Measurements from ENCODE around the gene FHL2.

Gene FHL2

DNA sequence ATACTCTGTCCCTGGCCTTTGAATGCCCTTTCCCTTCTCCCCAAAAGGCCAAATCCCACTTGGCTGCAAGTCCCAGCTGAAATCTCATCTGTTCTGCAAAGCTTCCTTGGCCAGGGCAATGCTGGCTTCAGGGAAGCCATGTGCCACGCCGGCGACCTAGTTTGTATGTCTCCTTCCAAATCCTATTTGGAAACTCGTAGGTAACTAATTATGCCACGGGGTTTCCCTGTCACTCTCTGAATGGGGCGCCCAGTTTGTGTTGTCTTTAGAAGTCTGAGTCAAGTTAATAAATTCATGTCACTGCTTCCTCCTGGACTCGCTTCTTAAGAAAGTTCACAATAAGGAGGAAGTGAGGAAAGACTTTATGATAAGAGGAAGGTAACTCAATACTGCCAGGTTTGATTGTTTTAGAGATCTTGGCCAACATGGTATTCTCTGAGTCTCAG, 19.1 kb downstream of the FHL2 start:
- no peak for DNase-seq

DNA sequence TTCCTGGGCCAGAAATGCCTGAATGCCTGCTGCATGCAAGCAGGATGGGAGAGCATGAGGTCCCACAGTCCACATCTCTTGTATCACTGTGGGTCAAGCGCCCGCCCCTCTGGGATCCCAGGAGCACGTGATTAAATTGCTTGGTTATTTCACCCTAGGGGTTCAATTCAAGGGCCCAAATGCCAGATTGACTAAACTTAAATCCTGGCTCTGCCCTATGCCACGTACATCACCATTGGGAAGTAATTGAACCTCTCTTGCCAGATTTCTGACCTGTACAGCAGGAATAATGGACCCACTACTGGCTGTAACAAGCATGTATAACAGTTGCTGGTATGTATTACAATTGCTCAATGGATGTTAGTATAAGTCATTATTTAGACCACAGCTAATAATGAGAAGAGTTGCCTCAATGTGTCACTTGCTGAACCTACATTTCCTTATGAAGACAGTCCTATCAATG, 19.9 kb downstream of the FHL2 start:
- no peak for DNase-seq

DNA sequence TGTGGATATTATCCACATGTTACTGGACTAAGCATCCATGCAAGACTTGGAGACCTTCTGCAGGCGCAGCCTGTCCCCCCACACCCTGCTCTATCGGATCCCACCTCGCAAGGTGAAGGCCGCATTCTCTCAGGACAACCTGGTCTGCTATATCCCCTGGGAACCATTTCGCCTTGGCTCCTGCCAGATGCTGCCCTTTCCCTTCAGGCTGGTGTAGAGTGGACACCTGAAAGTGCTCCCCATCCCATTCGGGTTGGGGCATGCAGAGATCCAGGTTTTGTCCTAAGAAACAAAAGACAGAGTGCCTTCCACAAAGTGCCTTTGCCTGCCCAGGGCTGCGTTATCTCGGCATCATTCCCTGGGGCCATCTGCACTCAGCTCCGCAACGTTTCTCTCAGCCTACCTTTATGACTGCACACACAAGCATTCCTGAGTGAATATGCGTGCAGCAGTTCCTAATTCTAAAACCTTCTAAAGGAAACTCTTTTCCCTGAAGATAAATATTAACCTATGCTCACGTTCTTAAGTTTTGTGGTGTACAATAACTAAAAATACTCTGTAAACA, 20.5 kb downstream of the FHL2 start:
- no peak for DNase-seq

DNA sequence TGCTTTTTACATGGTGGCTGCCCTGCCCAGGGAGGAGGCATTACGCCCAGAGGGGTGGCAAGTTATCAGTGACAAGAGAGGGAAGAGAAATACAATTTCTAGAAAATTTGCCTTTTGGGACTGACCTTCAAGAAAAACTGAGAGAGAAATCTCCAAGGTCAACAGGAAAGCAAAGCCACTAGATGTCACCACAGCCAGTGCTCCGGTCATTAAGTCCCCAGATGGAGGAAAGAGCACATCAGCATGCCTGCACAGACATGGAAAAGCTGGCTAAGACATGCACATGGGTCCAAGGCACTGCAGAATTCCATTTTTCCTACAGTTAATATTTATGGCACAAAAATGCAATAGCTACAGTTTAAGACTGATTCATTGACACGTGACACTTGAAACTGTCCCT, 21.0 kb downstream of the FHL2 start:
- DNase-seq = no peak

DNA sequence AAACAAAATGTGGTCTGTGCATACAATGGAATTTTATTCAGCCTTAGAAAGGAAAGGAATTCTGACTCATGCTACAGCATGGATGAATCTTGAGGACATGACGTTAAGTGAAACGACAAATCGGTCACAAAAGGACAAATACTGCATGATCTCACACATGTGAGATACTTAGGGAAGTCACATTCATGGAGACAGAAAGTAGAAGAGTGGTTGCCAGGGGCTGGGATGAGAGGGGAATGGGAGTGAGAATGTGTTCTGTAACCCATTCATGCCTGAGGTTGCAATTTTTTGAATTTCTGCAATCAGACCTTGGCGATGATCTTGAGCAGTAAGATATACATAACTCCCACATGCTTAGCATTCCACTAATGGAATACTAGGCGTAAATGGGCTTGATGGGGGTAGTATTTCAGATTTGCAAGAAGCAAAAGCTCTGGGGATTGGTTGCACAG, 22.0 kb downstream of the FHL2 start:
- DNase-seq = no peak

DNA sequence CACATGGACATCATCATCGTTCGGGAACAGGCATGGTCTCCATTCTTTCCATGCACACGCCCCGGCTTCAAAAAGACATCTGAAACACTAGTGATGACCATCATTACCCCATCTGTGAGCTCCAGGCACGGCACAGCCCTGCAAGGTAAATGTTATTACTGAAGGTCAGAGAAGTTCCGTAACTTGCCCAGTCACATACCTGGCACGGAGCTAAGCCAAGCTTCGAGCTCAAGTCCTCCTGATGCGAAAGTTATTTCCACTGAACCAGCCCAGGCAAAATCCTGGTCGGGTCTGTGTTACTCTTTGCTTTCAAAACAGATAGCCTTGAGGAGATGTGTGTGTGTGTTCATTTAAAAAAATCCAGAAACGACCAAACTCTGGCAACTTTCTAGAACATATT, 22.8 kb downstream of the FHL2 start:
- DNase-seq = no peak

DNA sequence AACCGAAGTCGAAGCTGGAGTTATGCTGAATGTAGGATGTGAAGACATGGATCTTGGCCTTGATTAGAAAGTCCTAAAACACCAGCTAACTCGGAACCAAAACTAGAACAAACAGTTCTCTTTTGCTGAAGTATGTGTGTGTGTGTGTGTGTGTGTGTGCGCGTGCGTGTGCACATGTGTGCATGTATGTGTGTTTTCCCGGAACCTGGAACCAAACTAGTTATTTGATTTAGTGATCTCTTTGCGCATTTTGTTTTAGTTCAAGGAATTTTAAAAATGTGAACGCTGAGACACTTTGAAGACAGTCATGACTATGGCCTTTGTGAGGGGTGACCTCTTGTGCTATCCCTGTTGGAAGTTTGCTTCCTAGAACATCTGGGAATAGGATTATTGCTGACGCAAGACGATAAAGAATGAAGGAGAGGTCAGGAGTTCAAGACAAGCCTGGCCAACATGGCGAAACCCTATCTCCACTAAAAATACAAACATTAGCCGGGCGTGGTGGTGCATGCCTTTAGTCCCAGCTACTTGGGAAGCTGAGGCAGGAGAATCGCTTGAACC, 23.8 kb downstream of the FHL2 start:
- DNase-seq = no peak

DNA sequence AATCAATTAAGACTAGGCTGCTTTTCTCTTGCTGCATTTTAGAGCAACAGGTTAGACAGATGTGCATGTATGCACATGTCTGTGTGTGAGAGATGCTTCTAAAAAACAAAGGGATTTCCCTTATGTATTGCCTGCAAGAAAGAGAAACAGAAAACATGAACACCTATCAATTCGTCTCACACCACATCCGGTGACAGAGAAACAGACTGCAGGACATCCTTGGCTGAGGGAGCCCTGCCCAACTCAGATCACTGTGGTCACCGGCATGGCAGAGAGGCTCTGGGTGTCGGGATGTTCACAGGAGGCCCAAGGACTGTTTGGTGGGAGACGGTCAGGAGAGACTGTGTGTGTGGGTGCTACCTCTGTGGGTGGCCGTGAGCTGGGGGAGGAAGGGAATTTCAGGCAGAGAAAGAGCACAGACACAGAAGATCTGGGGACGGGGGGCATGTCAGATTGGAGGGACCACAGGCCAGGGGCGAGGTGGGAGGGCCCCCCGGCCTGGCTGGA, 24.9 kb downstream of the FHL2 start:
- DNase-seq = no peak

DNA sequence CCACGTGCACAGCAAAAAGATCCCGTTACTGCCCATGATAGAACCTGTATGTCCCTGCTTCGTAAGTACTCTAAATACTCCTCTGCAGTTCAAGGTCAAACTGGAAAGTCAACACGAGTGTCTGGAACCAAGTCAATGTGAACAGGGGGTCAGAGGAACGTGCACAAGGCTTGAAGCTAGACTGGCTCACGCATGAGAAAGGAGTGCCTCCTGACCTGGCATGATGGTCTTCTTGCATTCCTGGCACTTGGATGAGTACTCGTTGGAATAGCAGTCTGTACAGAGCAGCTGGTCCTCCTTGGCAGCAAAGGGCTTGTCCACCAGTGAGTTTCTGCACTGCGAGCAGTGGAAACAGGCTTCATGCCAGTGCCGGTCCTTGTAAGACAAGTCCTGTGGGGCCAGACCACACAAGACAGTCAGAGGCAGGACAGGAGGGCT, 25.5 kb downstream of the FHL2 start:
- peak in 15 of 51 donors; percentile 2 to 53 (median 21) for DNase-seq

DNA sequence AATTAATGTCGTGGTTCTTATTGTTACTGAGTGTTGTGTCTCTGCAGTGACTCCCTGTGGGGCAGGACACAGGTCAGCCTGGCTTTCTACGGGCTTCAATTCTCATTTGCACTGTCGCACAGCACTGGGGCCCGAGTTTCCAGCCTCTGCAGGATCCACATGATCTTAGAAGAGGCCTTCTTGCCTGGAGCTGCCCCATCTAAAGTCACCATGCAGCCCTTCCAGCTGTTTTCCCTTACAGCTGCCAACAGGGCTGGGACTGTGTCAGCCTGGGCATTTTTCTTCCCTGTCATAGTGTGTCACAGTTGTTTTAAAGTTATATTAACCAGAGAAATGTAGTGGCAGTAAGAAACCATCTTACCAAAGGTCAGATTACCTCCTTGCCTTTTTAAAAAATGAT, 27.0 kb downstream of the FHL2 start:
- no peak for DNase-seq

DNA sequence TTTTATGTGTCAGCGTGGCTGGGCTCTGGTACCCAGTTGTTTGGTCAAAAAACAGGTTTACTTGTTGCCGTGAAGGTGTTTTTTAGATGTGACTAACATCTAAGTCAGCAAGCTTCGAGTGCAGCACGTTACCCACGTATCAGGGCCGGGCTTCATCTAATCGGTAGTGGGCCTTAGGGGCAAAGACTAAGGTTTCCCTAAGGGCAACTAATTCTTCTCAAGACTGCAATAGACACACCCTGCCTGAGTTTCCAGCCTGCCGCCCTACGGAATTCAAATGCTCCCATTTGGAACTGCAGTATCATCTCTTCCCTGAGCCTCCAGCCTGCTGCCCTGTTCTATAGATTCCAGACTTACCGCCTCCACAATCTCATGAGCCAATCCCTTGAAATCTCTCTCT, 27.7 kb downstream of the FHL2 start:
- no peak for DNase-seq

DNA sequence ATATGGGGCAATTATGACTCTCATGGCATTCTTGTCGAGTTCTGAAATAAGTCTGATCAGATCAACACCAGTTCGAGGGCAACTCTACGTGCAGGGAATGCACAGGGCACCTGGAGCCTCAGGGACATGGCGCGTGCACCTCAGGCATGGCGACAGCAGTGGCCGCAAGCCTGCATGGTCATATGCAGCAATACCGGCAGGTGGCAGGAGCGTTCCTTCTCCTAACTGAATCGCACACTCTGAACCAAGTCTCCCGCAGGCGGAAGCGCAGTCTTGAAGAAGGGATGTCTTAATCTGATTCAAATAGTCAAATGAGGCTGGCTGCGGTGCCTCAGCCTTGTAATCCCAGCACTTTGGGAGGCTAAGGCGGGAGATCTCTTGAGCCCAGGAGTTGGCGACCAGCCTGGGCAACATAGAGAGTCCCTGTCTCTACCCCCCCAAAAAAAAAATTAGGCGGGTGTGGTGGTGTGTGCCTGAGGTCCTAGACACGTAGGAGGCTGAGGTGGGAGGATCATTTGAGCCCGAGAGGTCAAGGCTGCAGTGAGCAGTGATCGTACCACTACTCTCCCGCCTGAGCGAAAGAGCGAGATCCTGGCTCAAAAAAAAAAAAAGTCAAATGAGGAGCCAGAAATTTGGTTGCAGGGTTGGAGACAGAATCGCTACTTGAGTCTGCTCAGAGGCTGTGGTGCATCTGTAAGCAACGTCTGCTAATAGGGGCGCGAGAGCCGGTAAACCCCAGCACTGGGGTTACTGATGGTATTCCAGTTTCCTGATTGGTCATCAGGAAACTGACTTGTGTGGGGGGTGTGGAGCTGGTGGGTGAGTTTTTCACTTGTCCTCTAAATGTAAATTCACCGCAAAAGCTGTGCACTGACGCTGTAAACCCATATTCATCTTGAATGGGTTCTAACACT, 28.8 kb downstream of the FHL2 start:
- DNase-seq = peak in 48 of 51 donors; percentile 10 to 85 (median 58)

DNA sequence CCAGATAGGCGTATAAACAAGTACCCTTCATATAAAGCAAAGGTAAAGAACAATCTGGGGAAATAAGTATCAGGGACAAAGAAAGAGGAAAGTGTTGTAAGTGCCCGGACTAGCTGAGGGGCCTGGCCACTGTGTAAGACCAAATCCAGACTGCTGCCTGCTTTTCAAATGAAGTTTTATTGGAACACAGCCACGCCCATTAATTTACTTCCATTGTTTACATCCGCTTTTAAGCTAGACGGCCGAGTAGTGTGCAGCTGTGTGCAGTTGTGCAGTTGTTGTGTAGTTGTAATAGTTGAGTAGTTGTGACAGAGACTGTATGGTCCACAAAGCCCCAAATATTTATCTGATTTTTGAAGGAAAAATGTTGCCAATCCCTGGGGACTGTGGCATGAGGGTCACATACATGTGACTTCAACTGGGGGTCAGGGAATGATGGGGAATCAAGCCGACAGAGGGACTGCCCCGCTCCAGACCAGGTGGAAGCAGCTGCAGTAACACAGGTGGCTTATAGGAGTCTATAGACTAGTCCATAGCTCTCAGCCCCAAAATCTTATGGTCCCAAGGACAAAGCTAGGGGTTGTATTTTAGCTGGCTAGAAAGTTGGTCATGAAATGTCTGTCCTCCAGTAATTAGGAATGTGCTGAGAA, 30.0 kb downstream of the FHL2 start:
- DNase-seq = no peak

DNA sequence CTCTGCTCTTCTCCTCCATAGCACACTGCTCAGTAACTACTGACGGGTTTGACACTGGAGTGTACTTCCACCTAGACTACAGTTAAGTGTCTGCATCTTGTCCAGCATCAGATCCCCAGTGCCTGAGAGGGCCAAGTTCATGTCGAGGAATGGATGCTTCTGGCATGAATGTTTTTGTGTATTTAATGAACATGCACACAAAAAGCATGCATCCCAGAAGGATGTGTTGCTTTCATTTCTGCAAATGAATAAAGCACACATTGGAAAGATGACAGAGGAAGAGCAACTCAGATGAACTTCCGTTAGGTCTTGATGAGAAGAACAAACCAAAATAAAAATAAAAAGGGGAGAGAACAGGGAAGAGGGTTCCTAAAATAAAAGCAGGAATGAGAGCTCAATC, 33.6 kb downstream of the FHL2 start:
- DNase-seq = no peak

DNA sequence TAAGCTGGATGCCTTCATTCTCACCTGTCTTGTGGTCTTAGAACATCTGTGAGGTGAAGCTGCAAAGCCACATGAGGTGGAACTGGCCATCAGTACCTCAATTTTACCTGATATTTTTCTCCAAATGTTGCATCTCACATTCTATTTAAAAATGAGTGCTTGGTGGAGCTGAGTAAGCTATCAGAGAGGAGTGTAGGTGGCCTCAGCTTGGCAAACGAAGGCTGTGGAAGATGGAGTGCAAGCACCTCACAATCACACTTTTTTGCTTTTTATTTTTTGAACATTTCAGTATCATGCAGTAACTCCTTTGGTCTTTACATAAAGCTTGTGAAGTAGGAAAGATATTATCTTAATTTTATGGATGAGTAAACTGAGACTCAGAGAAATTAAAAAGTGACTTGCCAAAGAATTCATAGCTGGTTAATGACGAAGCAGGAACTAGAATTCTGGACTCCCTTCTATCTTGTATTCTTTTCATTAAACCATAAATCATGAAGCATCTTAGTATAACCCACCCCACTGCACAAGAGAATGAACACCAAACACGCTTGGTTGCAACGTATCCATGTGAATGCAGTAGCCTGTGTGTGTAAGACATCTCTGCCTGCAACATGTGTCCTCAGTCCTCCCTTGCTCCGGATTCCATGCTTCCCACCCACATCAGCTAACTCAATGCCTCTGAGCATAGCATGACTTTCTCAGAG, 34.3 kb downstream of the FHL2 start:
- no peak for DNase-seq

DNA sequence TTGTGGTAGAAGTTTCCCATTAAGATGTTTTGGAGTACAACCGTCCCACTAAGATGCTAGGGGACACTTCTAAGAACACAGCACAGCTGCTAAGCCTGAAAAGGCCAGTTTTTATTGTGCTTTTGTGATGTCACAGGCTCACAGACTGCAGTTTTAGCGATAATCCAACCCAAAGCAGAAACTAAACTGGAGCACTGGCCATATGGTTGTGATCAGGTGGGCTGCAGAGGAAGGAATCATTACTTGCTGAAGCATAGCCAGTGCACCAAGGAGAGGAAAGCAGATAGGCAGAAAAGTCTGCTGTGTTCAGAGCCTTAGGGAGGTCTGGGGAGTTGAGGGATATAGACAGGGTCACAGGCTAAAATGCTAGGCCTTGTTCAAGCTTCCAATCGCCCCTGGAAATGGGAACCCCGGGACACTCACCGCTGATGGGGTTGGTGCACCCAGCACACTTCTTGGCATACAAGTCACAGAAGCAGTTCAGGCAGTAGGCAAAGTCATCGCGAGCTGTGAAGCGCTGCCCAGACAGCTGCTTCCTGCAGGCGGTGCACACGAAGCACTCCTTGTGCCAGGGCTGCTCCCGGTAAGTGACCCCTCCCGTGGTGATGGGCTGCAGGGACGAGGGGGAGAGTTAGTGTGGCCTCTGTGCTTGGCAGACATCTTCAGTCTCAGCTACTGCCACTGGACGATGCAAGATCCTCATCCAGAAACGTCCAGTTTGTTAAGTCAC, 35.8 kb downstream of the FHL2 start:
- peak in 5 of 51 donors; percentile 1 to 12 (median 4) for DNase-seq

DNA sequence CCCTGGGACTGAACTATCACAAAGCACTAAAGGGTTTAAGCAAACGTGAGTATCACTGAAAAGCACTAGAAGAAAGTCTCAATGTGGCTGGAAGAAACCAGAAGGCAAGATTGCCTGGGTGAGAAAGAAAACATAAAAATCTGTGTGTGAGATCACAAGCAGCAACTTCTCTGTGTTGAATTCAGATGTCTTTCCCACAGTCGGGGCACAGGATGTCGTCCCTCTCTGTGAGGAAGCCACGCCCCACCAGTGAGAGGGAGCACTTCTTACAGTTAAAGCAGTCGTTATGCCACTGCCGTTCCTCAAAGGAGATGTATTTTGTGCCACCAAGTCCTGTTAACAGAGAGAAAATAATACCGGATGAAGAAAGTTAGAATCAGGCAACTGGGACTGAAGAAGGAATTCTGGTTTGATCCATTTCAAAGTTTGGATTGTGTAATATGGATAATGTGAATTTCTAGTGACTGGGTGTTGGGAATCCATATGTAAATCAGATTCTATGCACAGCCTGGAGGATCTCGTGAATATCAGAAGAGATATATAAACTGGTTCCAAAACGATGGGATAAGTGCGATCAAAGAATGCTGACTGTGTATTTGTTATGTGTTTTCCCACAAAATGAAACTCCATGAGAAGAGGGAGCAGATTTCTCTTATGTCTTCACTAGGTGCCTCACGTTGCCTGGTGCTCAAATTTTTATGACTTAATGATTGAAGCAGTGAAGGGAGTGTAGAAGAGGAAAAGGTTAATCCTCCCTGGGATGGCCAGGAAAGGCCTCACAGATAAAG, 37.6 kb downstream of the FHL2 start:
- DNase-seq = no peak

DNA sequence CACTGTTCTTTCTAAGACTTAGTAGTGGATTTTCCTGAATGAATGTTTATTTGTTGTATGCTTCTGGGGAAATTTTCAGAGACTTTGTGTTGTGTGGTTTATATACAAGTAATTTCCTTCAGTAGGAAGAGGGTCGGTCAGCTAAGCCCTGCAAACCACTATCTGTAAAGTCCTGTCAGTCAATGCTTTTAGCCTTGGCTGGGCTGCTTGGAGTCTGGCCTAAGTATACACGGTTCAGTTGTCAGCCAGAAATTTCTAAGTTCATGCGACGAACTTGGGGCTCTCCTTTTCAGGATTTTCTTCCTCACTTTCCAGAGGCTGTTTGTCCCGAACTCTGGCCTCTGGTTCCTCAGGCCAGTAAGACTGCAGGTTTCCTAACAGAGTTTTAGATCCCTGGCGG, 40.3 kb downstream of the FHL2 start:
- no peak for DNase-seq

DNA sequence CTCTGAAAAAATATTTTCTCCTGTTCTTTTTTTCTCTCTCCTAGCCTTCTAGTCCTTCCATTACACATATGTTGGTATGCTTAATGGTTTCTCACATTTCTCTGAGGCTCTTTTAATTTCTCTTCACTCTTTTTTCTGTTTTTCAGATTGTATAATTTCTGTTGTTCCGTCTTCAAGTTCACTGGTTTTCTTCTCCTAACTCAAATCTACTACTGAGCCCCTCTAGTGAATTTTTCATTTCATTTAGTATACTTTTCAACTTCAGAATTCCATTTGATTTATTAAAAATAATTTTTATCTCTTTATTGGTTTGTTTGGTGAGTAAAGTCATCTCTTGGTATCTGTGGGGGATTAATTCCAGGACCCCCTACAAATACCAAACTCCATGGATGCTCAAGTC, 41.7 kb downstream of the FHL2 start:
- DNase-seq = no peak

Measured in hypothalamus (tissue), 51 donors.